IPS DF 19.7 (cell line): ENCODE measurements around the gene MRRF.

Source experiments
- DNase-seq: peaks from one replicate; pipeline ENCODE4 v3.0.0-alpha.2; 2013; ENCODE audit warnings: low read depth, low spot score

The MRRF gene

DNA sequence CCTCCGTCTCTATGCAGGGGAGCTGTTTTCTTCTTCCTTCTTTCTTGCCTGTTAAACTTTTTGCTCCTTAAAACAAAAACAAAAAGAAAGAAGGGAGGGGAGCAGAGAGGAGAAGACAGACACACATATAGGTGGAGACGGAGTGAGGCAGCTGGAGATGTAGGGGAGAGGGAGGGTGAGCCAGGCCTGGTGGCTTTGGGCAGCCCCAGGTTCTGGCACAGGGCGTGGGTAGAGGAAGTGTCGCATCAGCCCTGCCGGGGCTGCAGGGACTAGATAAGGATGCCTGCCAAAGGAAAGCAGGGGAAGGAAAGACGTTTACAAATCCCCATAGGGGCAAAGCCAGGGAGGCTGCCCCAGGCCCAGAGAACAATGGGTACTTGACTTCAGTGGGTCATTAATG is 67.4 kb downstream of the MRRF start:
- DNase-seq = no peak

DNA sequence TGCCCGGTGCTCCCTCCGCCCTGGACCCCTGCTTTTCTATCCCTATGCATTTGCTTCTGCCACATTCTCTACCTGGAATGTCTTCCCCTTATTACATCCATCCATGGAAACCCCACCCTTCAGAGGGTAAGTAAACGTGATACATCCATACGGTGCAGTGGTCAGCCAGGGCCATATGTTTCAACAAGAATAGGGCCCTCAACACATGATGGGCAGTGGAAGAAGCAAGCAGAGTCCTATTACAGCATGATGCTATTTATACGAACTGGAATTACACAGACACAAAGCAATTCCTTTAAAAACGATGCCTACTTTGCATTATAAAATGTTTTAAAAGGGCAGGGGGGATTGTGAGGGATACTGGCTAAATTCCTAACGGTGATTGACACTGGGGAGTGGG is 68.0 kb downstream of the MRRF start:
- no peak for DNase-seq

DNA sequence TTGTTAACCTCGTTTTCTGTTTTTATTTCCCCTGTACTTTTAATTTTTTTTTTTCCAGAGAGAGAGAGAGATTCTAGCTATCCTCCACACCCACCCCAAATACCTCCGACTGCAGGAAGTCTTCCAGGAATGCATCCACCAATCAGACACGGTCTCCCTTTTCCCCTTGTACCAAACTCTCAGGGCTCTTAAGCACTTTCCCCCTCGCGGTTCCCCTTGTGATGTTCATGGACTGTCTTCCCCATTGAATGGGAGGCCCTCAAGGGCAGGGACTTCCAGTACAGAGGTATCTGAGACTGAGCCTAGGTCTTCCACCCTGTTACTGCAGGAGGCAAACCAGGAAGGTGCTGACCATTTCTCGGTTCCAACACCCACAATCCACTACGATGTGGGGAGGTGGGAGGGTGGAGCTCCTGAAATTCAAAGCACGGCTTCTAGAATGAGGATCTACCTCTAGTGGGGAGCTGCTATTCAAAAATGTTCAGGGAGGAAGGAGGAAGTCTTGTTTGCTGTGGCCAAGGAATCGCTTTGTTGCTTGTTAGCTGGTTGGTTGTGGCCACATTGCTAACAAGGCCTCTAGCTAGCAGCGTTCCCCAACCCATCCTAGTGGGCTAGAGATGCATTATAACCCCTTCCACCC is 68.6 kb downstream of the MRRF start:
- no peak for DNase-seq

DNA sequence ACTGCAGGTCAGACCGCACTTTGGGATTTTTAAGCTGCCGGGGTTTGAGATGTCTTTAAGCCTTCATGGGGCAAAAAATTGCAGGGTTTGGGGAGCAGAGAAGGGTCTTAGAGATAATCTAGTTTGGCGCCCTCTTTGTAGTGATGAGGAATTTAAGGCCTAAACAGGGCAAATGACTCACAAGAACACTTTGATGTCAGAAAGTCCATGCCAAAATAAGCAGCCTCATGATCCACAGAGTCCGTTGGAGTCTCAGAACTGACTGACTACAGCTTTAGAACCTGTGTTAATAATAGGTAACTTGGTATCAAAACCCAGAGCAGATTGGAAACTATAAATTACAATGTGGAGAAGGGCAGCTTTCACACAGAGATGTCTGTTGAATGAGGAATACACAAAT is 70.2 kb downstream of the MRRF start:
- DNase-seq = no peak

DNA sequence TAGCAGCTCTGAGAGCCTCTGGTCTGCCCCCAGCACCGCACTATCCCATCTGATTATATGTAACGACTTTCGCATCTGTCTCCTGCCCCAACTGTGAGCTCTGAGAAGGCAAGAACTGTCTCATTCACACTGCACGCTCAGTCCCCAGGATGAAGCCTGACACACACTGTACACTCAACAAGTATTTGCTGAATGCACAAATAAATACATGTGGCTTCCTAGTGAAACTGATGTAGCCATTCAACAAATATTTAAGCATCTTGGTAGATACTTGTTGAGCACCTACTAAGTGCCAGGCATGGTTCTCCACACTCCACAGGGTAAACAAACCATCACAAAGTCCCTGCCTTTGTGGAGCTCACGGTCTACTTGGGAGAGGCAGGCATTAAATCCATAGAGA is 71.5 kb downstream of the MRRF start:
- no peak for DNase-seq

DNA sequence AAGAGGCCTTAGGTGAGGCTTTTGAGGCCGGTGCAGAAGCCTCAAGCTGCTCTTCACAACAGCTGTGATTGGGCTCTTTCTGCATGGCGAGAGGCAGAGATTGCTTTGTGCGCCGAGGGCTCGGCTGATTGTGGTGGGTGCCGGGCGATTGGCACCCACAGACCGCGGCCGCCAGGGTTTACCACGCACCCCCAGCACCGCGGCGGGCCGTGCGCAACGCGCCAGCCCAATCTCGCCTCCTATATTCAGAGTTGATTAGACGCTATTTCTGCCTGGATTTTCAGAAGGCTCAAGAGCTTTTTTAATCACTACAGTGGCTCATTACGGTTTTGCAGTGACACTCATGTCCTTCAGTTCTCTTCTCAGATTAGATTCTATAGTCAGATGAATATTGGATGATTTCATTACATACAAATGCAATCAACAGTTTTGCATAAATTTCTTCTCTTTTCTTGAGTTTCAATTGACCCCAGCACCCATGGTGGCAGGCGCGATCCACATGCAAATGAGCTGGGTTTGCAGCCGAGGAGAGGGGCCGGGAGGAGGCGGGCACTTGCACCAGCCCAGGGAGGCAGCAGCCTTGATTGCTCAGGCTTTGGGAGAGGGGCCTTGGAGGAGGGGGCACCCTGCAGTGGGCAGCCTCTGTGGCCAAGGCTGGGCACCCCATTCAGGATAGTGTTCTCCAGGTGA is 72.3 kb downstream of the MRRF start:
- DNase-seq = no peak

DNA sequence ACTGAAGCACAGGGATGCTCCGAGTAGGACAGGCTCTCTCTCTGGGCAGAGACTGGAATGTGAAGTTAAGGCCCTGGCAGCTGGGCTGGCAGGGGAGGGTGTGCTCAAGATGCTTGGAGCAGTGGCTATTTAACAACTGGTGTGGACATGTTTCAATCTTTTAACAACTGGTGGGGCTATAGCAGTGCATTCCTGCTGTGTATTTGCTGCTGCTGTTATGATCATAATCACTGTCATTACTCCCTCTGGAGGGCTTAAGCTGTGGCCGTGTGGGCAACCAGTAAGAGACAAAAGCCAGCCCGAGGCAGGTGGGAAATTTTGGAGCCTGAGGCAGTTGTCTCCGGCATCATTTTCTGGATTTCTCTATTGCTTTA is 72.9 kb downstream of the MRRF start:
- no peak for DNase-seq

DNA sequence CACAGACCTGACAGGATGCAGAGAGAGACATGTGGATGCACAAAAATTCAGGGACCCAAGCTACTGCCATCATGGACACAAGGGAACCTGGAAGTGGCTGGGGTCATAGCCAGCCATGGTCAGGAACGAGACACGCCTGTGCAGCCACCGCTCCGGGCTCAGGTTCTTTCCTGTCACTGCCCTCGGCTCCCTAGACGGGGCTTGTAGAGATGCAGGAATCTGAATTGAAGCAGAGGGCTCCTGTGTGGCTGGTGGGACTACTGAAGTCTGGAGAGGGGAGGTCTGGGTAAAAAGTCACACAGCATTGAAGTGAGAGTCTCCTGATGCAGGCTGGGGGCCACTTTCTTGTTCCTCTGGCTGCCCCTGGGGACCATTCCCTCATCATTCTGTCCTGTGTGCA is 73.9 kb downstream of the MRRF start:
- DNase-seq = no peak

DNA sequence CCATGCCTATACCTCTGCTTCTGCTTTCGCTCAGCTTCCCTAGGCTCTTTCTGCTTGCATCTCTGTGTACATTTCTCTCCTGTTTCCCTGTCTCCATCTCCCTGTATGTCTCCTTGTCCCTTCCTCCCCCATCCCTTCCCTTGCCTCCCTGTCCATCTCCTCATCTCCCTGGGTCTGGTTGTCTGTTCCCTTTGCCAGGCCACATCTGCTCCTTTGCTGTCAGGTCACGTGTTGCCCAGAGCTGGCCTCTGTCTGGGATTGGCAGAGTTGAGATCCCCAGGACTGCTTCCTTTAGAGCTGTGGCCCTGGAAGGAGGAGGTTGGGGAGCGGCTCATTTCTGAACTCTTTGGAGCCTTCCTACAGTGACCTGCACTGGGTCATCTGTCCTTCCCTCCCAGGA is 74.3 kb downstream of the MRRF start:
- DNase-seq = no peak

DNA sequence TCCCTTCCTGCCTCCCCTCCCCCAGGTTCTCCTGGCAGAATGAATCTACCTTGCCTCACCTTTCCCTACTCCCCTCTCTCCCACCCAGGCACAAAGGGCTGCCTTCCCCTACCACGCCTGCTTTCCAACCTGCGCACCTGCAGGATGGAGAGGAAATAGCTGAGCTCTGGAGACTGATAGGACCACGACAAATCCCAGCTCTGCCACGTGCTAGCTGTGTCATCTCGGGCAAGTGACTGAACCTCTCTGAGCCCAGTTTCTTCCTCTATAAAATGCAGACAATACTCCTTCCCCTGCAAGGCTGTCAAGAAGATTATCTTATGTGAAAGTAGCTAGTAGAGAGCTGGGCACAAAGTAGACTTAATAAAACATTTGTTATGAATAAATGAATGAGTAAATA is 74.9 kb downstream of the MRRF start:
- no peak for DNase-seq

DNA sequence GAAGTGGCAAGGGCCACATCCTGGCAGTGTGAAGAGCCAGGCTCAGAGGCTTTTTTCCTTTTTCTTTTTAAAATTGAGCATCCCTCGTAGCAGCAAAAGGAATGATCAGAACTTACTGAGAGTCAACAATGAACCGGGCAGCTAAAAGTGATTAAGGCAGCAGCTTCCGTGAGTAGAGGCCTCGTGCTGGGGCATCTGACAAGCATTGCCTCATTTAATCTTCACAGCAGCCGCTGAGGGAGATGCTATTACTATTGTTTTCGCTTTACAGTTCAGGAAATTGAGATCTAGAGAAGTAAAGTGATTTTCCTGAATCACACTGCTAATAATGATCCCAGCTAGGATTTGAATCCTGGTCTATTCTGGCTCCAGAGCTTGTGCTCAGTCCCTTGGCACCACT is 75.5 kb downstream of the MRRF start:
- no peak for DNase-seq

DNA sequence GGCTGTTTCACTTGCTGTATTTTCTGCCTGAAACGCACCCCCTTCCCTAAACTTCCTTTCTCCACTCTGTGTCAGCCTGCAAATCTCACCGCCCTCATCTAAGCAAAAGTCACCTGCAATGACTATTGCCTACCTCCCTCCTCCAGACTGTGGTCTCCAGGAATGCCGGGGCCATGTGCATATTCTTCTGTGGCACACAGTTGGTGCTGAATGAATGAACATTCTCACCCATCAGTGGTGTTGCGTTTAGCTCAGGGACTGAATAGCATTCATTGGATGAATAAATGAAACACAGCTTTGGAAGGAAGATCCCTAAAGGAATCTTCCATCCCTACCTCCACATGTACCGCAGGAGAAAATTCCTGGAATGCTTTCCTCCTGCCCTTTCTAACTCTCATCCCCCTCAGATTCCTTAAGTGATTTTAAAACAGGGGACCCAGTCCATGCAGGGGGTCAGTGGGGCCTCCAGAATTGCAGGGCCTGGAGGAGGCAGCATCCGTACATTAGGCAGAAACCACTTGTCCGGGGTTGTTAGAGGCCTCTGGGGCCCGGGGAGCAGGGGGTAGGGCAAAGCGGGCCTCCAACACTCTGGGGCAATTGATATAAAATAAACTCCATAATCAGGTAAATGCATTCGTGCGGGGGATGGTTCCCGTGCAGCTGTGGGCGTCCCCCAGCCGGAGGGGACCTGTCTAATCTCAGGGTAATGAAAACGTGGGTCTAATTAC is 77.8 kb downstream of the MRRF start:
- DNase-seq = no peak

DNA sequence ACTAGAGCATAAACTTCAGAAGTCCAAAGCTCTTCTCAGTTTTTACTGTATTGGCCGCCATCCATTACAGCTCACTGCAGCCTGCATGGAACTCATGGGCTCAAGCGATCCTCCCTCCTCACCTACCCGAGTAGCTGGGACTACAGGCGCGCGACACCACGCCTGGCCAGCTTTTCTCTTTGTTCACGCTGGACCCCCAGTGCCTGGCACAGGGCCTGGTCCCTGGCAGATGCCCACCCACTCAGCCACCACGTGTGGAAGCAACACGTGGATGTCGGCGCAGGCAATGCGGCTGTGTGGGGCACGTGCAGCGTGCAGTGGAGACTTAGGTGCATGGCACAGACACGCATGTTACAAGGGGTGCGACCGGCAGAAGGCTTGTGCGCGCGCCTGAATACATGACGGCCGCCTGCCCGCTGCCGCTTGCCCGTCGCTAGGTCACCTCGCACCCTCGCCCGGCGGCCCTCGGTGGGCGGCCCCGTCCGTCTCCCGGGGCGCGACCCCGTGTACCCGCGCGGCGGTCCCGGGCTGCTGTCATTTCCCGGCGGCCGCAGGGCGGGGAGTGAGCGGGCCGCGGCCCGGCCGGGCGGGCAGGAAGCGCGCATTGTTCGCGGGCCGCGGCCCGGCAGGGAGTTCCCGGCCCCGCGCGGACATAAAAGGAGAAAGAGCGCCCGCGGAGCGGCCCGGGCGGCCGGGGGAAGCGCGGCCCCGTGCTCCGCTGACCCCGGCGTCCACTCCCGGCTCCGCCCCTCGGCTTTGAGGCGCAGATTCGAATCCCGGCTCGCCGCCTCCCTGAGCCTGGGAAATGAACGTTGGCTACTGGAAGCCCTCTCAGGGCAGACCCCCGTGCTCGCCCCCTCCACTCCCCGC is 82.0 kb downstream of the MRRF start:
- no peak for DNase-seq

DNA sequence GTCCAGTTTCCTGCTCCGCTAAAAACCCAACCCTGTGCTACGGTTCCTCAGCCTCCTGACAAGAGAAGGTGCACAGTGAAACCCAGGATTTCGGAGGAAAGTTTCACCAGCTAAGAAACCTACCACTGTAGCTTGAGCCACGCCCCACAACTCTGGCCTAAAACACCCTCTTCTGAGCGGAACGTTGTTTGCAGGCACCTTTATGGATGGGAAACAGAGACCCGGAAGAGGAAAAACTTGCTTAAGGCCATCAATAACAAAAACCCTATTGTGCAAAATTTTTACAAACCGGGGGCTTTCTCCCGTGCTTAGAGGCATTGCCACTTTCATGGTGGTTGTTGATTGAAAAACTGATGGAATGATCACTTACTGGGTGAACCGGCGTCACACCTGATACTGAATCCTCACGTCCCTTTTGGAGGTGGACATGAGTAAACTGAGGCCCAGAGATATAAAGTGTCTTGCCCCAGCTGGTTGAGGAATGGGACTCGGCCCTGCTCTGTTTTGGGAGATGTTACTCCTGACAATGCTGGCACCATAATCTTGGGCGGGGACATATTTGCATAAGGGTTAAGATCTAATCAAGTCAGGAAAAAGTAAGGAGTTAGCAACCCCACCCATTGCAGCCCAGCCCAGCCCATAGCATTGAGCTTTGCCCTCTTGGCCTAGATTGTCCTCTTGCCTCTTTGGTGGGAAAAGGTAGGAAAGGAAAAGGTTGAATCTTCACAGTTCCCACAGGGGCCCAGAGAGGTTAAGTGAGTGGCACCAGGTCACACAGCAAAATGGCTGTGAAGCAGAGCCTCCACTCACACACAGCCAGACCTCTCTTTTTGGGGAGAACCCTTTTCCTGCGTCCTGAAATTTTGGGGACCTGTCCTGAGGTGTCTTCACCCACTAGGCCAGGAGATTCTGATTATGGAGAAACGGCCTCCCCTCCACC is 82.9 kb downstream of the MRRF start:
- DNase-seq = no peak

DNA sequence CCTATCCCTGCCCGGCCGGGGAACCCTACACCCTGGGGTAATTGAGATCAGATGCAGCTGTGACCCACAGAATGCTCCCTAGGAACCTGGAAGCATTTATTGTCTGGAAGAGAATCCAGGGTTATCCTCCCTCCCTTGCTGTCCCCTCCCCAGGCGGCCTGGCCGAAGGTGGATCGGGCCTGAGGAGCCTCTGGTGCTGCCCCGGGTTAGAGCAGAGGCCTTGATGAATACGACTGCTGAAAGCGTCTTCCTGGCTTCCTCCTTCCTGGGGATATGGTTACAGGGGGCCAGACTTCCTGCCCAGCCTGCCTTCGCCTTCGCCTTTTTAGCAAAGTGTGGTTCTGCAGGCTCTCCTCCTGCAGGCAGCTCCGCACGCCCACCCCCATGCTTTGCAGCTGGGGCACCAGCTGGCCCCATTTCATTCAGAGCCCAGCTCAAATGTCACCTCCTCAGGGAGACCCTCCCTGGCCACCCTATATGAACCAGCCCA is 83.7 kb downstream of the MRRF start:
- DNase-seq = no peak

DNA sequence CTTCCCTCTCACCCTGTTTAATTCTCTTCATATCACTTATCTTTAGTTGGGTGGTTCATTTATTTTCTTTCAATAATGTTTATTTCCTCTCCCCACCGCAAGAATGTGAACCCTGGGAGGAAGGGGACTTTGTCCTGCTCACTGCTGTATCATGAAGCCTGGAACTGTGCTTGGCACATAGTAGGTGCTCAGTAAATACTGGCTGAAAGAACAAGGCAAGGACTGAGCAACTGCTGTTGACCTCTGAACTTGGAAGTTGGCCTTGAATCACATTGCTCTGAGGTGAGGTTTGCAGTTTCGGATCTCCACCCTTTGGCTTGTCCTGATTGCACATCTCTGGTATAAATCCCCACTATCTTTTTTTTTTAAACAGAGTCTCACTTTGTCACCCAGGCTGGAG is 84.1 kb downstream of the MRRF start:
- no peak for DNase-seq

DNA sequence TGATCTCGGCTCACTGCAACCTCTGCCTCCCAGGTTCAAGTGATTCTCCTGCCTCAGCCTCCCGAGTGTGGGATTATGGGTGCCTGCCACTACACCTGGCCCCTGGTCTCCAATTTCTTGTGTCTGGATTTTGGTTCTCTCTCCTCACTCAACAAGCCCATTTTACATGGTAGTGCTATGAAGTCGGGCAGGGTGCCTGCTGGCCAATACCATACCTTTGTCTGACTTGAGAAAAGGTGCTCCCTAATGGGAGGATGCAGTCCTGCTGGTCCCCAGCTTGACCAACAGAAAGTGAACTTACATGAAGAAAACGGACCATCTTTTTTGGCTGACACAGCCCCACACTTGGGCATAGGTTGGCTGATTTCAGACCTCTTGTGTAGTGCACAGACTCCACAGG is 84.5 kb downstream of the MRRF start:
- DNase-seq = no peak

DNA sequence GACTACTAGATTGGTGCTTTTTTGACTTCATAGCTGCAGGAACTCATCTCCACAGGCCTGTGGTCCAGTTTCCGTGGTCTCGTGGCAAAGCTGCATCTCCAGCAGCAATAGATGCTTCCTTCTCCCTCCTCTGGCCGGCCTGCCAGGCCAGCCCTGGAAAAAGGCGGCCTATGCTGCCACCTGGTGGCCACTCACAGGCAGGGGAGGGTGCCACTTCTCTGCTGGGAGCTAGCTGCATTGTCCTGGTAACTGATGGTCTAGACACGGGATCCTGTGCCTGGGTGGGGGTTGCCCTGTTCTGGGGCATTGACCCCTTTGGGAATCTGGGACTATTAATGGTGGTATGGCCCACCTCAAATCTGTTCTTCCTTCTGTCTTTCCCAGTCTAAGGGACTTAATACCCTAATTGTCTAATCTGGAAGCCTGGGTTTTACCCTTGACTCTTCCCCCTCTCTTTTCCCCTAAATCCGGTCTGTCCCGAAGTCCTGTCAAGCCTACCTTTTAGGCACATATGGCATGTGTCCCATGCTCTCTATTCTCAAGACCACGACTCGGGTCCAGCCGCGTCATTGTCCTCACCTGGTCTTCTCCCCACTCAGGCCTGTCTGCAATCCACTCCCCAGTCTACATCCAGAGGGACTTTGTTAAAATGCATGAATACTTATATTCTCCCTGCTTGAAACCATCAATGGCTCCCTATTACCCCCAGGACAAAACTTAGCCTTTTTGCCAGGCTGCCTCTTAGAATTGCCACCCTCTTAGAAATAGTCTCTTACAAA is 86.1 kb downstream of the MRRF start:
- DNase-seq = no peak

DNA sequence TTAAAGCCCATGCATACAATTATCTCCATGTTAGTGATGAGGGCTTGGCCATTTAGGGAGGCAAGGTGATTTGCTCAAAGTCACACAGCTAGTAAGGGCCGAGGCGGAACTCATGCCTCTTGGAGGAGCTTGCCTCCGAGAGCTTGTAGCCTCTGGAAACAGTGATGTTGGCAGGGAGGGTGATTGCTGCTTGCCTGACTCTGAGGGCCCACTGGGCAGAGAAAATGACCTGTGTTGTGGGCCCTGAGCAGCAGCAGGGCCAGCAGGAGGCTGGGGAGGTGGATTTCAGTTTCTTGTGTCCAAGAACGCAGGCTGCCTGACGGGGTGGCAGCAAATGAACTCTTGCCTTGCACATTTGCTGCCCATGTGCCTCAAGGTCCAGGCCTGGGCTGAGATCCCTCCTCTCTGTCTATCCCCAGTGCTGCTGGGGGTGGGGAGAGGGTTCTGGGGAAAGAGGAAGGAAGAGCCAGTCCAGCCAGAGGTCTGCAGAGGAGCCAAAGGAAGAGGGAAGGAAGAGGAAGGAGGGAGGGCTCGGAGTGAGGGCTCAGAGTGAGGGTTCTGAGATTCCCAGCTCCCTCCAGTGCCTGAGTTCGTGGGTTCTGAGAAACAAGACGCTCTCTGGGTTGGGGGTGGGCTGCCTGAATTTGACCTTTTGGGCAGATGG is 90.0 kb downstream of the MRRF start:
- no peak for DNase-seq
